Common myeloid progenitor, CD34-positive (primary cell): Measurements from ENCODE around the gene TSPEAR.
A peak's percentile ranks its signal among the peaks of the same experiment; 100 is the strongest.
"Not testable (repeated sequence)": the region's sequence is repeated elsewhere in the genome, so short reads cannot be mapped to it uniquely, and the experiment has no call there.

Experiments used
- CTCF ChIA-PET: fragments of 350-600 bp; sonication (Branson Sonifier 250); formaldehyde crosslinking; loops from one replicate; lab custom pipeline; 2021; ENCODE audit warnings: antibody characterized with exemption; lab: Charles Lee
- POLR2A ChIA-PET: fragments of 350-600 bp; sonication (Branson Sonifier 250); formaldehyde crosslinking; loops from one replicate; lab custom pipeline; 2021; ENCODE audit warnings: antibody characterized with exemption; lab: Charles Lee
- DNase-seq, 3 donors: peaks; one replicate each; pipeline versions ENCODE4 v3.0.0 to v3.0.0-alpha.2; 2013
- H3K27ac ChIP-seq, 2 experiments: 1 replicate in 1 of 2; 2 replicates in 1 of 2; pipeline ENCODE4 v1.7.0; 2013; ENCODE audit warnings: inconsistent platforms in 2 of 2, low read length in 2 of 2, mild to moderate bottlenecking in 2 of 2, low read depth in 1 of 2, moderate library complexity in 1 of 2; ENCODE audit not compliant: severe bottlenecking in 2 of 2, insufficient read depth in 1 of 2, poor library complexity in 1 of 2
- H3K27me3 ChIP-seq, 5 experiments: replicated peaks in 2 of 5; 1 replicate in 3 of 5; 2 replicates in 2 of 5; pipeline versions ENCODE4 v1.6.1 to v1.7.0; 2013; ENCODE audit warnings: low read length in 4 of 5, mild to moderate bottlenecking in 2 of 5, moderate library complexity in 2 of 5, inconsistent platforms in 1 of 5; ENCODE audit not compliant: insufficient read depth in 5 of 5, control insufficient read depth in 4 of 5
- H3K36me3 ChIP-seq, 4 experiments: 1 replicate in 2 of 4; 2 replicates in 2 of 4; pipeline versions ENCODE4 v1.6.1 to v1.7.0; 2013; ENCODE audit warnings: low read length in 3 of 4, control low read depth in 1 of 4, mild to moderate bottlenecking in 1 of 4; ENCODE audit not compliant: control insufficient read depth in 4 of 4, insufficient read depth in 4 of 4
- H3K4me1 ChIP-seq, 4 experiments: 1 replicate in 3 of 4; 2 replicates in 1 of 4; pipeline versions ENCODE4 v1.6.1 to v1.7.1; 2013; ENCODE audit warnings: low read length in 3 of 4, mild to moderate bottlenecking in 3 of 4, control low read depth in 1 of 4, inconsistent platforms in 1 of 4, moderate library complexity in 1 of 4; ENCODE audit not compliant: control insufficient read depth in 4 of 4, insufficient read depth in 4 of 4; ENCODE audit errors: control extremely low read depth in 1 of 4
- H3K4me3 ChIP-seq, 7 experiments: 1 replicate in 4 of 7; 2 replicates in 3 of 7; pipeline versions ENCODE4 v1.5.1 to v1.7.0; 2013; ENCODE audit warnings: mild to moderate bottlenecking in 7 of 7, low read length in 6 of 7, moderate library complexity in 6 of 7, inconsistent platforms in 2 of 7, low read depth in 2 of 7, control low read depth in 1 of 7; ENCODE audit not compliant: insufficient read depth in 4 of 7, control insufficient read depth in 1 of 7; ENCODE audit errors: extremely low read depth in 1 of 7
- H3K9me3 ChIP-seq, 5 experiments: 1 replicate in 4 of 5; 2 replicates in 1 of 5; pipeline versions ENCODE4 v1.6.1 to v1.7.1; 2013; ENCODE audit warnings: low read length in 4 of 5, mild to moderate bottlenecking in 2 of 5, inconsistent platforms in 1 of 5, low read depth in 1 of 5, moderate library complexity in 1 of 5; ENCODE audit not compliant: control insufficient read depth in 4 of 5, insufficient read depth in 2 of 5; ENCODE audit errors: control extremely low read depth in 1 of 5
- WGBS: methylation state at CpG from one replicate; pipeline ENCODE4 v1.1.5; 2013; ENCODE audit not compliant: insufficient coverage; 5-methylcytosine and 5-hydroxymethylcytosine counted together

The TSPEAR gene

DNA sequence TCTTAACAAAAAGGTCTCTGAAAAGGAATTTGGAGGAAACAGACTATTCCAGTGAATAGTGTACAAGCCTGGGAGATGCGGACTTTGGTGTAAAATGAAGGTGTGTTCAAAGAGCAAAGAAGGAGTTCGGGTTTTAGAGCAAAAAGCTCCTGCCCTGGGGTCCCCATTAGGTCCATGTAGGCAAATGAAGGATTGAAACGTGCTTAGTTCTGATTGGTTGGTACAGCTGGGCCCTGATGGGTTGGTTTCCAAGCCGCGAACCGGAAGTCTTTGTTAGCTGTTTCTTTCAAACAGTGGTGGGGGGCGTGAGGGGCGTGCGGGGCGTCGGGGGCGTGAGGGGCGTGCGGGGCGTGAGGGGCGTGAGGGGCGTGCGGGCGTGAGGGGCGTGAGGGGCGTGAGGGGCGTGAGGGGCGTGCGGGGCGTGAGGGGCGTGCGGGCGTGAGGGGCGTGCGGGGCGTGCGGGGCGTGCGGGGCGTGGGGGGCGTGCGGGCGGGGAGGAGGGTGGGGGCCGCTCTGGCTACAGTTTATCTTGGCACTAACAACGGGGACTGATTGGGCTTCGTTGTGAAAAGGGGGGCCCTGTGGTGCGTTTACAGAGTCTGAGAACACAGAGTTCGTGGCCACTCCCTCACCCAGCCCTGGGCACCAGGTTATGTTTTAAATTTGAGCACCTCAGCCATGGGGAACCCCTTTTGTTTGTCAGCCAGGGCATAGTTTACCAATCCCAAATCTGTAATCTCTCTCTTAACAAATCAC is 226.7 kb downstream of the TSPEAR start:
- POLR2A ChIA-PET = no interaction called here
- no peak overlapping the region for H3K27ac ChIP-seq
- peaks cover 0 to 5% (median 0%) of the 10 kb centered on the region in 5 experiments for H3K27me3 ChIP-seq
- CTCF ChIA-PET = no interaction called here
- H3K9me3 ChIP-seq = peaks cover 0 to 10% (median 6%) of the 10 kb centered on the region in 5 experiments
- DNase-seq = no peak
- H3K36me3 ChIP-seq = no peaks in the 10 kb centered on the region
- H3K4me3 ChIP-seq = no peak overlapping the region
- no peaks in the 10 kb centered on the region for H3K4me1 ChIP-seq
- 86% methylated on average over 3 of the region's 43 CpGs for WGBS

DNA sequence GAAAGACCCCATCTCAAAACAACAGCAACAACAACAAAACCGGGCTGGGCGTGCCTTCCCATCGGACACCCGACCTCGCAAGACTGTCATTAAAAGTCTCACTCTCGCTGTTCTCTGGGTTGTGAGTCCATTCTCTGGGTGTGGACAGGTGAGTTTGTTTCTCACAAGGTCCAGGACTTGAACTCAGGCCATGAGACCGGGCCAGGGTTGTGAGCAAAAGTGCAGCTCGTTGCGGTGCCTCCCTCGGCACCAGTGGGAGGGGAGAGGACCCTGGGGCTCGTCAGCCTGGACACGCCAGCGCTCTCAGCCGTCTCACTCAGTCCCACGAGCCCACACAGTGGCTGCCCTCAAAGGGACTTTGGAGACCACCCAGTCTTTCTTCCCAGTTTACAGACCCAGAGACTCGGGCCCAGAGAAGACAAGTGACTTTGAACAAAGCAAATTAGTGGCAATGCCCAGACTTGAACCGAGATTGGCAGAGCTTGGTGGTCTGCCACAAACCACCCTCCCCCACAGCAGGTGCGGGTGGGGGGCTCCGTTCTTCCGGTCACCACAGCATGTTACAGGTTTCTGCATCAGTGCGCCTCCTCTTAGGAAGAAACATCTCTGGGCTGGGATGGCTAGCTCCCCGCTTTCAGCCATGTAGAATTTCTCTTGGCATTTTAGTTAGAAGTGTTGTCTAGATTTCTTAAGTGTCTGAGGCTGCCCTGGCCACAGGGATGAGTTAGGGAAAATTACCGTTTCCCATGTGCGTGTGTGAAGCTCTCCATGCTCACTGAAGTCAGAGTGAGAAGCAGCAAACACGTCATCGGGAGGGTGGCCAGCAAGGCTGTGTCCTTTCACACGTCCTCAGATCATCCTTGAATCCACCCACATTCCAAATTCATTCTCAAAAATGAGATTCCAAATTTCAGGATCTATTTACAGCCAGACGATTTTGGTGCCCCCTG is 227.8 kb downstream of the TSPEAR start:
- Histone ChIP-seq H3K4me3 (no peak overlapping the region), H3K4me1 (no peaks in the 10 kb centered on the region), H3K36me3 (no peaks in the 10 kb centered on the region), H3K9me3 (peaks cover 0 to 10% (median 4%) of the 10 kb centered on the region in 5 experiments), H3K27me3 (peaks cover 0 to 3% (median 0%) of the 10 kb centered on the region in 5 experiments), H3K27ac (no peak overlapping the region)
- 89% methylated on average over 26 of the region's 28 CpGs for WGBS
- ChIA-PET POLR2A (no interaction called here), CTCF (no interaction called here)
- no peak for DNase-seq

DNA sequence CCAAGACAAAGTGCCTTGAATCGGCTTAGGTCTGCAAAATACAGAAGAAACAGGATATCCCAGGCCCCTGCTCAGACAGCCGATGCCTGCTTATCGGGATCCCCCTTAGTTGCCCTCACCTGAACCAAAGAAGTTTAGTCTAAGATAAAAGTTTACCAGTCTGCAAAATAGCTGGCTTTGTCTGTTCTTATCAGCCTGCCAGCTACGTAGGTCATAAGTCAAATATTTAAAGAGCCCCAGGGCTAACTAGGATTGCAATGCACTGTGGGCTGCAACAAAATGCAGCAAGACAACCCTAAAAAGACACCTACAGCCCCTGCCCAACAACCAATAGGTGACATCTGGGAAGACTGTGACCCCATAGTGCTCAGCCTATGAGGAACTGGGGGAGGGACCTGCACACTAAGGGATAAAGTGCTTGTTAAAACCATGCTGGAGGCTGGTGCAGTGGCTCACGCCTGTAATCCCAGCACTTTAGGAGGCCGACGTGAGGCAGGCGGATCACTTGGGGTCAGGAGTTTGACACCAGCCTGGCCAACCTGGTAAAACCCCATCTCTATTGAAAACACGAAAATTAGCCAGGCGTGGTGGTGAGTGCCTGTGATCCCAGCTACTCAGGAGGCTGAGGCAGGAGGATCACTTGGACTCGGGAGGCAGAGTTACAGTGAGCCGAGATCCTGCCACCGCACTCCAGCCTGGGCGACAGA is 228.6 kb downstream of the TSPEAR start:
- POLR2A ChIA-PET = no interaction called here
- no peaks in the 10 kb centered on the region for H3K4me1 ChIP-seq
- DNase-seq = no peak
- no peak overlapping the region for H3K4me3 ChIP-seq
- H3K9me3 ChIP-seq = peaks cover 0 to 2% (median 0%) of the 10 kb centered on the region in 5 experiments
- CTCF ChIA-PET = no interaction called here
- H3K27me3 ChIP-seq = peaks cover 0 to 3% (median 0%) of the 10 kb centered on the region in 5 experiments
- no peak overlapping the region for H3K27ac ChIP-seq
- no peaks in the 10 kb centered on the region for H3K36me3 ChIP-seq
- WGBS = 94% methylated on average over 9 of the region's 14 CpGs

DNA sequence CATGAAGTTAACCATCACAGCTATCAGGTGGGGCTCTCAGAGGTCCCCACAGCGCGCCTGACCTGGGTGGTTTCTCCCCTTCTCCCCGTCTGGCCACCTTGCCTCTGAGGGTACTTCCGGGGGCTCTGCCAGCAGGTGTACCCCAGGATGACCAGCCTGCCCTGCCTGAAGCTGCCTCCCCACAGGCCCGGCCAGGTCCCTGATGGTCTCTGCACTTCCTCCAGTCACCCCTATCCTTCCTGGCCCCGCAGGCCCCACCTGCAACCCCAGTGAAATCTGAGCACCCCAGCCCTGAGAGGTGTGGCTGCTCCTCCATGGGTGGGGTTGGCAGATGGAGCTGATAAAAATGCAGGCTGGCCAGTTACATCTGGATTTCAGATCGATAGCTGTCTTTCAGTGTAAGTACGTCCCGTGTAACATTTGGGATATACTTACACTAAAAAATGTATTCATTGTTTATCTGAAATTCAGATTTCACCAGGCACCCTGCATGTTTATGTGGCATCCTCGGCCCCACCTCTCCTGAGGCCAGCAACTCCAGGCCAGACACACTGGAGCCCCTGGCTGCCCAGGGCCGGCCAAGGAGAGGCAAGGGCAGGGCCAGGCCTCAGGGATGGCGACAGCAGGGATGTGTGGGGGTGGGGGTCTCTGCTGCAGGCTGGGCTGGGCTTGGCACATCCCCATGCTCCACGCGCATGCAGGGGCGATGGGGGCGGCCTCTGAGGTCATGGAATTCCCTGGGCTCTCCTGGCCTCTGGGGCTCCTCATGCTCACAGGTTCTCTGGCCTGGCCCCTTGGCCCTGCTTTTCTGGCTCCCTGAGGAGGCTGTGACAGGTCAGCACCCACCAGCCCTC is 230.9 kb downstream of the TSPEAR start:
- ChIA-PET POLR2A (no interaction called here), CTCF (interaction anchor here (0.8 to 1.5 kb wide), 3 partner anchors 22 to 178 kb away, joined by 3 to 4 read pairs (median 4); no protein-coding TSS in a partner anchor)
- Histone ChIP-seq H3K27me3 (peaks cover 0 to 3% (median 0%) of the 10 kb centered on the region in 5 experiments), H3K27ac (no peak overlapping the region), H3K4me3 (no peak overlapping the region), H3K36me3 (no peaks in the 10 kb centered on the region), H3K9me3 (no peaks in the 10 kb centered on the region), H3K4me1 (no peaks in the 10 kb centered on the region)
- WGBS = 80% methylated on average over 11 of the region's 16 CpGs
- no peak for DNase-seq

DNA sequence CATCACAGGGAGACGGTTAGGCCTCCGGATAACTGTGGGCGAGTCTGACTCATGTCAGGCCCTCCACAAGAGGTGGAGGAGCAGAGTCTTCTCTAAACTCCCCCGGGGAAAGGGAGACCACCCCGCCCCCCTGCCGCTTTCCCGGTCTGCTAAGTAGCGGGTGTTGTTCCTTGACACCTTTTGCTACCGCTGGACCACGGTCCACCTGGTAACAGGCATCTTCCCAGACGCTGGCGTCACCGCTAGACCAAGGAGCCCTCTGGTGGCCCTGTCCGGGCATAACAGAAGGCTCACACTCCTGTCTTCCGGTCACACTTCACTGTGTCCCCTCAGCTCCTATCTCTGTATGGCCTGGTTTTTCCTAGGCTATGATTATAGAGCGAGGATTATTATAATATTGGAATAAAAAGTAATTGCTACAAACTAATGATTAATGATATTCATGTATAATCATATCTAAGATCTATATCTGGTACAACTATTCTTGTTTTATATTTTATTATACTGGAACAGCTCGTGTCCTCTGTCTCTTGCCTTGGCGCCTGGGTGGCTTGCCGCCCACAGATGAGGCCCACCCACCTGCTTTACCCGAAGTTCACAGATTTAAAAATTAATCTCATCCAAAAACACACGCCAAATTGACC is 231.7 kb downstream of the TSPEAR start:
- DNase-seq = peak; percentile 5 to 22 (median 12)

DNA sequence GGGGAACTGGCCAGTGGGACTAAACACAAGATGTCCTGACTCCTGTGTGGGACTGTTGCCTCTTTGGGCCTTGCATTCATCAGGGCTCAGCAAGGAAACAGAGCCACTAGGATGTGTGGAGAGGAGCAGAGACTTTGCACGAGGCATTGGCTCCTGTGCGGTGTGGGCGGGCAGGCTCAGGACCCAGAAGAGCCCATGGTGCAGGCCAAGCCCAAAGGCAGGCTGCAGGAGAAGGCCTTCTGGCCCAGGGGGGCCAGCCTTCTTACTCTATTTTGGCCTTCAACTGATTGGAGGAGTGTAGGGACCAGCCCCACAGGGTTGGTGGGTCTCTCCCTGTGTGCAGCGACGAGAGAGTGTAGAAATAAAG is 232.6 kb downstream of the TSPEAR start:
- Histone ChIP-seq H3K36me3 (no peaks in the 10 kb centered on the region), H3K4me3 (no peak overlapping the region), H3K4me1 (no peaks in the 10 kb centered on the region), H3K27ac (no peak overlapping the region), H3K27me3 (peaks cover 0 to 3% (median 0%) of the 10 kb centered on the region in 5 experiments), H3K9me3 (no peaks in the 10 kb centered on the region)
- 100% methylated on average over 5 of the region's 5 CpGs for WGBS
- CTCF ChIA-PET = interaction anchor here (0.9 kb wide), 1 partner anchor 32 kb away, joined by 3 read pairs; no protein-coding TSS in a partner anchor
- no peak for DNase-seq
- POLR2A ChIA-PET = no interaction called here

More for the DNA sequence above, 231.7 kb downstream of the TSPEAR start:
- WGBS = 85% methylated on average over 9 of the region's 21 CpGs
- H3K9me3 ChIP-seq, H3K4me1 ChIP-seq, H3K36me3 ChIP-seq, H3K27me3 ChIP-seq, POLR2A ChIA-PET, H3K4me3 ChIP-seq, H3K27ac ChIP-seq: not testable (repeated sequence)
- CTCF ChIA-PET = interaction anchor here (0.6 to 1.5 kb wide), 3 partner anchors 11 to 178 kb away, joined by 3 to 4 read pairs (median 4); no protein-coding TSS in a partner anchor
